GM18951 (cell line): Measurements from ENCODE around the gene CSPG4.

Experiments used
- POLR2A ChIP-seq: IDR thresholded peaks from 4 replicates; pipeline ENCODE4 v1.6.1; 2011; ENCODE audit warnings: mild to moderate bottlenecking; ENCODE audit not compliant: insufficient read length, insufficient read depth; ENCODE audit errors: extremely low read depth
- in situ Hi-C: fragments of 300-500 bp; cut with MboI; formaldehyde crosslinking; loops from one replicate; pipeline ENCODE4 v1.12.0; 2022; ENCODE audit warnings: low sequenced_read_pairs, mixed read lengths, inconsistent platforms; ENCODE audit not compliant: unreplicated experiment

Gene CSPG4

DNA sequence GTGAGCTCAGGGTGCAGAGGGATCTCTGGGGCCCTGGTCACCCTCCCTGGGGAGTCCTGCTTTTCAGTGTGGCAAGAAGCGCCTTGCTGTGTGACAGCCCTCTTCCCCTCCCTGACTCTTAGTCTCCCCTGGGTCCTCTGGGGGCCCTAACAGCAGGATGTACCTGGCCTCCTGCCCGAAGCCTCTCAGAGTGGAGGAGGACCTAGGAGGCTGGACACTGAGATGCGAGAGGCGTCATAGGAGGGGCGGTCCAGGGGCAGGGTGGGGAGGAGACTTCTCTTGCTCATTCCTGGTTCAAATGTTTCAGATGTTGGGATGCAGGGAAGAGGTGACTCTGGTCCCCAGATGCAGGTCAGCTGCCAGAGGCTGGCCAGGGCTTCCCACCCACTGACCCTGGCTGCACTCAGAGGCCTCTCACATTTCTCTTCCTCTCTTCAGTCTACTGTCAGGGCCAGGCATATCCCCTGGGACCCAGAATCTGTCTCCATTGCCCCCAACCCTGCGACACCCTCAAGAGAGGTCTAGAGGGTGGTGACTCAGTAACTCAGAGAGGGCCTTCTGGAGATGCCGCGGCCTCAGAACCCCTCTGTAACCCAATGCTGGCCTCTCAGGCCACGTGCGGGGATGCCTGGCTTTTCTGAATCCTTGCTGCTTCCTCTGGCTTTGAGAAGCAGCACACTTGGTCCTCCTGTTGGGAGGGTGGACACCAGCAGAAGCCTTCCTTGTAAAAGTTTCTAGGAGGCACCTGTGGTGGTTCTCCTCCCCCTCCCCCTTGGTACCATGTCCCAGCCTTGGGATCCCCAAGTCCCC, 39.0 kb downstream of the CSPG4 start:
- in situ Hi-C loops, result loop anchor here (25.0 kb wide), 1 partner anchor 311 kb away; the partner anchor contains the start of gene MAN2C1
- no peak for TF ChIP-seq POLR2A

DNA sequence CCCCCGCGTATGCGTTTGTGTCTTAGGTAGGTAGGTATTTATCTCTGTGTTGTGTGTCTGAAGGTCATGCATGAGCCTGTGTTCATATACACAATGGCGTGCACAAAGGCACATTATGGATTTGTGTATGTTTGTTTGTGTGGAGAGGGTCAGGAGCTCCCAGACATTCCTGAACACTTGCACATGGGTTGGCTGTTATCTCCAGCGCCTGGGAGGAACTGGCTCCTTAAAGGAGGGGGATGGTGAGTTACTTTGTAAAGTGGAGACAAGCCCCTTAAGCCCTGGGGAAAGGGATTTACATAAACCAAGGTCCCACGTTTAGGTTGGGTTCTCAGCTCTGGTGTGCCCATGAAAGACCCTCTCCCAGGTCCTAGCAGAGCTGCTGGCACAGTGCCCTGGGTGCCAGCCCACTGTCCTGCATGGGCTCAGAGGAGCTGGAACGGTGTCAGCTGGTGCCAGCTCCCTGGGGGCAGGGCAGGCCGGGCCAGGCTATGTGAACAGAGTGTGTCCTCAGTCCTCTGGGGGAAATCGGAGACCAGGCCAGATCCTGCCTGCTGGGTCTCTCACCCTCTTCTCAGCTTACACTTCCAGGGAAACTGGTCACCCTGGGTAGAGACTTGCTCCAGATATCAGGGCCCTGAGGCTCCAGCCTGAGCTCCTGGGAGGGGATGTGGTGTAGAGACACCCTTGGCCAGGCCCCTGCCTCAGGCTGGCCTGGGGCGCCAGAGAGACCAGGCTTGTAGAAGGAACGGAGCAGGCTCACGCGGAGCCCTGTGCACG, 39.8 kb downstream of the CSPG4 start:
- no peak for TF ChIP-seq POLR2A
- in situ Hi-C loops, result loop anchor here (25.0 kb wide), 1 partner anchor 311 kb away; the partner anchor contains the start of gene MAN2C1

DNA sequence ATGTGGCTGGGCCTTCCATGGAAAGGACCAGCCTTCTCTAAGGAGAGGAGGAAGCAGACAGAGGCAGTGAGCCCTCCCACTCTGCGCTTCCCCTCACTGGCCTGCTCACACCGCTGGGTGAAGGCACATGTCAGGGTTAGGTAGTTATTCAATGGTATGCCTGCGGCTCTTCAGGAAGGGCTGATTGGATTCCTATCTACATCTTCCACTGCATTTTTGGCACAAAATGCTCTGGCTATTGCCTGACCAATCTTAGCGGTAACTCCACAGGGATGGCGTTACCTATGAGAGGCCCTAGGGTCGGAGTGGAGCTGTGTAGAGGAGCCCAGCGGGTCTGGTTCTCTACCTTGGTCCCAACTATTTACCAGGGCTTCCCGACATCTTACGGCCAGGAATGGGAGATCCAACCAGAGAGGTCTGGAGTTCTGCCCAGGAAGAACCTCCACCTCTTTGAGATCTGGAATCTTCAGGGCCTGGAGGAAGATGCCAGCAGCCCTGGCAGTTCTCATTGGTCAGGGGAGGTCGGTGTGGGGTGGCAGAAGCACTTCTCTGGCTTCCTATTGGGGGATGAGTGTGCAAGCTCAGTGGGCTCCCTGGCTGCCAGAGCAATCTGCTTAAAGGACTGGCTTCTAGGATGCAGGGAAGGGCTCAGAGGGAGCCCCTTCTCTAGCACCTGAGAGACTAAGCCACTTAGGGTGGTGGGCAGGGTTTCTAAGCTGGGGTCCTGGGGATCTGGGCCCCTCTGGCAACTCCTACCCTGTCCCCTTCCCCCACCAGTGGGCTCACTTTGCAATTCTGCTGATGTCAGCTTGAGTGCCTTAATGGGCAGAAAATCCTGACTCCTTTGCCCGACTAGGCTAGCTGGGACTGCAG, 40.7 kb downstream of the CSPG4 start:
- TF ChIP-seq POLR2A, result no peak
- in situ Hi-C loops, result loop anchor here (25.0 kb wide), 1 partner anchor 310 kb away; the partner anchor contains the start of gene MAN2C1

DNA sequence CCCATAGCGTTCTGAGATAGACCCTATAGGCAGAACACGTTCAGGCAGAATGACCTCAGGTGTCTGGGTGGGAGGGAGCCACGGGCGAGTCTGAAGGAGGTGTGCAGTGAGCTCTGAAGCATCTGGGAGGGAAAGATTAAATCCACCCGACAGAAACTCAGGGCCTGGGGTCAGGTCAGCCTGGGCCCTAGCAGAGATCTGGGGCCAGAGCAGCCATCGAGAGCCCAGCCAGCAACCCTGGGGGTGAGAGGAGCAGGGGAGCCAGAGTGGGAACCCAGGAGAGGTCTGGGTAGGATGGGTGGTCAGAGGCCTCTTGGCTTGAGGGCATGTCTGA, 42.8 kb downstream of the CSPG4 start:
- in situ Hi-C loops, result loop anchor here (25.0 kb wide), 1 partner anchor 308 kb away; the partner anchor contains the start of gene MAN2C1
- TF ChIP-seq POLR2A, result no peak

DNA sequence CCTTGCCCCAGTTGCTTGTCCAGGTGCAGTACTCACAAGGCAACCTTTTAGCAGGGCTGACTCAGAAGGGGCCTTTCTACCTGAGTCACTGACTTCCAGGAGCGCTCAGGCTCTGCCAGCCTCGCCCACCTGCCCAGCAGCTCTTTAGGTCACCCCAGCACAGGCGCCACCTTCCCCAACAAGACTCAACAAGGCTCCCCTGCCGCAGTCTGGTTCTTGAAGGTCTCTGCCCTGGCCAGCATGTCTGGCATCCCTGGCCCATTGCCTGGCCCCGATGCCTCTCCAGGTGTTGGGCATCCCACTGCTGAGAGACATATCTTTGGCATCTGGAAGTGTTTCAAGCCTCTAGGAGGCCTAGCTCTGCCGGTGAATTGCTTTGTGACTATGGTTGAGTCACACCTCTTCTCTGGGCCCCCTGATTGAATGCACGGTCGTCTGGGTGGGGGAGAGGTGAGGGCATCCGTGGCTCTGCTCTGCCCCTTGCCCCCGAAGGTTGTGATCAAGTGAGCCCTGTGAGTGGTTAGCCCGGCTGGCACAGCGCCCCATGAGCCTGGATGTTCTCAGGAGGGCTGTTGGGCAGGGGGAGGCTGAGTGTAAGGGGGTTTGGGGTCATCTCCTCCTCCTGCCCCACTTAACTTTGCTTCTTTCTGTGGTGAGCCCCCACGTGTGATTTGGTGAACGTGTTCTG, 43.3 kb downstream of the CSPG4 start:
- no peak for TF ChIP-seq POLR2A
- in situ Hi-C loops, result loop anchor here (25.0 kb wide), 1 partner anchor 307 kb away; the partner anchor contains the start of gene MAN2C1

DNA sequence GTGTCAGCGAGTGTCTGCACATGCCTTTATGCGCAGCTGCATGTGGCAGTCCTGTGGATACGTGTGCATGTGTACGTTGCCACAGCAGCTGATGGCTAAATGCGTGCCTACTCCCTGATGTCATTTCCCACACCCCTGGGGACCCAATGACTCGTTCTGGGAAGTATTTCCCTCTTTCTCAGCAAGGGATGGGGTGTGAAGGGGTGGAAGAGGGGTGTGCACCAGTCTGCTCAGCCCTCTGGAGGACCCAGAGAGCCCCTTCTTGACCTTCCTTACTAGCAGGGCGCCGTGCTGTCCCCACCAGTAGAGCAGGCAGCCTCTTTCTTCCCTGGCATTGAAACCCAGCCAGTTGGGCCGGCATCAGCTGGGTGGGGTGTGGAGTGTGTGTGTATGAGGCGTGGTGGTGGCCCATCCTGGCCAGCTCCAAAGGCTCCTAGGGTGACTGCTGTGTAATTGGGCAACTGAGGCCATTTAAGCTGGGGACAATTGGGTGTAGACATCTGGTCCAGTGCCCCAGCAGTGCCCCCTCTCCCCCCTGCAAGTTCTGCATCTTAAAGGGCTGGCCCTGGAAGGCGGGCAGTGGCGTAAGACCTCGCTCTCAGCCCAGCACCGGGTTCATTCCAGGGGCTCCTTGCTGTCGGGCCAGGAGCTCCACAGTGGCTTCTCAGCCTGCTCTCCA, 45.7 kb downstream of the CSPG4 start:
- in situ Hi-C loops, result loop anchor here (25.0 kb wide), 1 partner anchor 305 kb away; the partner anchor contains the start of gene MAN2C1
- TF ChIP-seq POLR2A, result no peak

DNA sequence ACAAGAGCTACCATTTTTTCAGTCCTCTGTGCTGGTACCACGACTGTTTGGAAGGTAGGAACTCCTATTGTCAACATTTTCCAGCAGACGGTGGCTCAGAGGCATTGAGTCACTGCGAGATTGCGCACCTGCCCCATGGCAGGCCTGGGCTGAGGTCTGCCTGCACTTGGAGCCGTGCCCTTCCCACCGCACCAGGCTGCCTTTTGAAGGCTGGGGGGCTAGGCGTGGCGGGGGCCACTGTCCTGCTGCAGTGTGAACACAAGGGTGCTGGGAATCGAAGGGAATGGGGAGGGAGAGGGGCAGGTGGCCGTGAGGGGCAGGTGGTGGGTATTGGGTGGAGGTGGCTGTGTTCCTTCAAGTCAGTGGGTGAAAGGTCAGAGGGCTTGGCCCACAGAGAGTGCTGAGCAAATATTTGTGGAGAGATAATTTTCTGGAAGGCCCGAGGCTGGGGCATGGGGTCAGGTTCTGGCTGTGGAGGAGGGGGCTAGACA, 48.7 kb downstream of the CSPG4 start:
- TF ChIP-seq POLR2A, result no peak
- in situ Hi-C loops, result loop anchor here (25.0 kb wide), 1 partner anchor 302 kb away; the partner anchor contains the start of gene MAN2C1

DNA sequence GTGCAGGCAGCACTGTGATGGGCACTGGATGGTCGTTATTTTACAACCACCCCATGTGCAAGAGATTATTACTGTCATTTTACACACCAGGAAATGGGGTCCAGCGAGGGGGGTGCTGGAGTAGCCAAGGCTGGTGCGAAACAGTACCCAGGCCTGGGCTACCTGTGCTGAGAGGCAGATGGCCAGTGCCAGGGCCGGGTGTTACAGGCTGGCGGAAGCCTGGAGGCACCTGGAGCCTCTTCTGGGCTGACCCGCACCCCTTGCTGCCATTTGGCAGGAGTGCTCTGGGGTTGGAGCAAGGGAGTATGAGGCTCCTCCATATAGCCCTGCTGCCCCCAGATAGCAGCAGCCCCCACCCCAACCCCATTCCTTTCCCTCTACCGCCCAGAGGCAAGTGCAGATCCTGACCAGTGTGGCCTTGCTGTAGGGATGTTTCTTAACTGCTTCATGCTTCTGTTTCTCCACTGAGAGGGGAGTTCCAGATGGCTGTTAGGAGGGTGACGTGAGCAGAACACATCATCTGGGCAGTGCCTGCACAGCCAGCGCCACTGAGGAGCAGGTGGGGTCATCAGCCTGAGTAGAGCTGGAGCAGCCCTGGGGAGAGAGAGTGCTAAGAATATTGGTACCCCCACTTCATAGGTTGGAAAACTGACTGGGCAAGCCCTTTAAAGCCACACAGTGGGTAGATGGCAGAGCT, 49.7 kb downstream of the CSPG4 start:
- in situ Hi-C loops, result loop anchor here (25.0 kb wide), 1 partner anchor 301 kb away; the partner anchor contains the start of gene MAN2C1
- TF ChIP-seq POLR2A, result no peak

DNA sequence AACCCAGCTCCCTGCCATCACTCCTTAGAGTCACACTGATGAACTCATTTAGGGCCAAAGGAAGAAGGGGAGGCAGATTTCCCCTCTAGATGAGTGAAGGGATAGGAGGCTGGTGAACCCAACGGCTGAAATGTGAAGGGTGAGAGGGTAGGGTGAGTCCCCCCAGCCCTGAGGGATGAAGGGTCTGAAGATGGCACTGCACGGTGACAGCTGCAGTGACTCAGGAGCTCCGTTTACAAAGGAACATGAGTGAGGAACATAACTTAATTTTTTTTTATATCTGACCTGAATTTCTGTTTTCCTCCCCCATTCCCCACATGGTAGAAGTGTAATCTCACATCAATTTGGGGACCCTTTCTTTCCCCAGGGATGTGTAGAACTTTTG, 50.9 kb downstream of the CSPG4 start:
- in situ Hi-C loops, result loop anchor here (25.0 kb wide), 1 partner anchor 299 kb away; the partner anchor contains the start of gene MAN2C1
- TF ChIP-seq POLR2A, result no peak

DNA sequence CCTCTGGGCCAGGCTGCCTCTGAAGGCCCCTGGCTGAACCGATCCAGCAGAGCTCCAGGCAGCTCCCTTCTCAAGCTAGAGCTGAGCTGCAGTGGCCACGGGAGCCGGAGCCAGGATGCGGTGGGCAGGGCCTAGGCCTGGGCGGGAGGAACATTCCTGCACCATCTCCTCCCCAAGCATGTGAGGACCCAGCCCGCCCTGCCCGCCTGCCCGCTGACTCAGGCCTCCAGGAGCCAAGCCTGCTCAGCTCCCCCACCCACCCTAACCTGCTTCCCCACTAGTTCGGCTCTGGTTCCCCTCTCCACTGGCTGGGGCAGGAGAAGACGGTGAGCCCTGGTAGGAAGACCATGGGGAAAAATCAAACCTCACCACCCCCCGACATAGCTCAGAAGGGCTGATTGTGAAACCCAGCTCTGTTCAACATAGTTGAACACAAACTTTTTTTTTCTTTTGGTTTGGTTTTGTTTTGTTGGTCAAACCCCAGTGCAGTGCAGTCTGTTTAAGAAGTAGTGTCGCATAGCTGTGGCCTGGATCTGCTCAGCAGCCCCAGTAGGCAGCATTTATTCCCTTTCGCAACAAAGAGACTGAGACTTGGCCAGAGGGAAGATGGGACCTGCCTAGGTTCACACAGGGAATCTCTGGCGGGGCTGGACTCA, 51.4 kb downstream of the CSPG4 start:
- in situ Hi-C loops, result loop anchor here (25.0 kb wide), 1 partner anchor 299 kb away; the partner anchor contains the start of gene MAN2C1
- no peak for TF ChIP-seq POLR2A
